GM12875 (cell line): ENCODE results near the gene SLC39A7.

ENCODE experiments used
- H3K4me3 ChIP-seq: one replicate; pipeline ENCODE4 v1.5.1; 2011; ENCODE audit warnings: low read depth, low read length, control low read depth
- TF ChIP-seq, protein P1 (sequence below): IDR thresholded peaks from 2 replicates; pipeline ENCODE4 v1.5.1; 2011; ENCODE audit warnings: low read depth, mild to moderate bottlenecking, control low read depth, inconsistent platforms, low read length, moderate library complexity, borderline replicate concordance; ENCODE audit not compliant: insufficient read depth

SLC39A7 gene

DNA sequence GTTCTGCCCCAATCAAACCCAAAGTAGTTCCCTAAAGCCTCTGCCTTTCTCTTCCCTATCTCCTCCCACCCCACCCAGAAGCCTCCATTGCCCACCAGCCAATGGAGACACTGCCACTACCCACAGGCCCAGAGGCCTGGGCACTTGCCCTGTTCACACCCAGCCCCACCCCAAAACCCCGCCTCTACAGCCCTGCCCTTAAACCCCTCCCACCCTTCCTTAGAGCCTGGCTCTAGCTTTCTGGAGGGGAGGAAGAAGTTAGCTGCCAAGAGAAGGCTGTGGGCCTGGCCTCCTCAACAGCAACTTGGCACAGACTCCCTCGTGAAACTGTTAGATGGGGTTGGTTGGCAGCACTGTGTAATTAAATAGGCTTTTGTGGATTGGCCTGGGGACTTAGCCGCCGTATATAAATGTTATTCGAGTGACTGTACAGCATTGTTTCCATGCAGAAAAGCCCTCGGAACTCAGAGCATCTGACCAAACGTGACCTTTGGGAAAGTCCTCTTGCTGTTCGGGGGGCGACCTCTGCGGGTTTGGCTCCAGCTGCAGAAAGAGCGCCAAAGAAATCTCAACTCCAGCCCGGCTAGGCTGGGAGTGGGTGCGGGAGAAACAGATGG lies 39.8 kb upstream of the SLC39A7 start:
- no peak overlapping the region for H3K4me3 ChIP-seq

DNA sequence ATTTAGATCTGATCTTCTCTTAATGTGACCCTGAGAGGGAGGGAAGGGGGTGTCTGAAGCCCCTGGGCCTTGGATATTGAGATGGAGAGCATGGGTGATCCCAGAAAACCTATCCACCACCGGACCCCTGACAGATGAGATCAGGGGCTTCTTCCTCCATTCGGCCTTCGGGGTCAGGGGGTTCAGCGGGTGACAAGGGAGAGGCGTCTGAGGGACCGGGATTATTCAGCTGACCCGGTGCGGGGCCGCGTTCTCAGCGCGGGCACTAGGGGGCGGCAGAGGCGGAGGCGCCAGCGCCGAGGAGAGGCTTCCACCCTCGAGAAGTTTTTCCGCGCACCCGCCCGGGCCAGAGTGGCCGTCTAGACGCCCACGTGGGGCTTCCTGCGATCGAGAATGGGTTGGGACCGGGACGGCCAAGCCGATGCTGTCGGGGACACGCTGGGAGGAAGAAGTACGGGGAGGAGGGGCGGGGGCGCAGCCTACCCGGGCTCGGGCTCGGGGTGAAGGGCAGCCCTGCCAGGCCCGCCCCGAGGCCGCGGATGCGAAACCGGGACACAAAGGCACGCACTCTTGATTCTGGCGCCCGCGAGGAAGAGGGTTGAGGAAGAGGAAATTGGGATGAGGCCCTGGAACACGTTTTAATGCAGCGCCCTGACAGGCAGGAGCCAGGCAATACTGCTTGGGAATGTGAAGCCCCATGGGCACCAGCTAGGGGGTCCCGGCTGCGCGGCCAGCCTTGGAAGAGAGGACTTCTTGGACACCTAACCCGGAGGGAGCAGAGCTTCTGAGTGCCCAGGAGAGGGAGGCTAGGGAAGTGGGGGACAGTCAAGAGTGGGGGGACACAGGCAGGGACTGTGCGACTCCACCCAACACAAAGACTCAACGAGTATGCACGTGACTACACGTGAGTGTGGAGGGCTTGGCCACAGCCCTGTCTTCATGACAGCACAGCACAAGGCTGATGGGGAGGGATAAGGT lies 39.0 kb upstream of the SLC39A7 start:
- H3K4me3 ChIP-seq: peak overlapping the region; percentile 45
- TF ChIP-seq, protein P1, sequence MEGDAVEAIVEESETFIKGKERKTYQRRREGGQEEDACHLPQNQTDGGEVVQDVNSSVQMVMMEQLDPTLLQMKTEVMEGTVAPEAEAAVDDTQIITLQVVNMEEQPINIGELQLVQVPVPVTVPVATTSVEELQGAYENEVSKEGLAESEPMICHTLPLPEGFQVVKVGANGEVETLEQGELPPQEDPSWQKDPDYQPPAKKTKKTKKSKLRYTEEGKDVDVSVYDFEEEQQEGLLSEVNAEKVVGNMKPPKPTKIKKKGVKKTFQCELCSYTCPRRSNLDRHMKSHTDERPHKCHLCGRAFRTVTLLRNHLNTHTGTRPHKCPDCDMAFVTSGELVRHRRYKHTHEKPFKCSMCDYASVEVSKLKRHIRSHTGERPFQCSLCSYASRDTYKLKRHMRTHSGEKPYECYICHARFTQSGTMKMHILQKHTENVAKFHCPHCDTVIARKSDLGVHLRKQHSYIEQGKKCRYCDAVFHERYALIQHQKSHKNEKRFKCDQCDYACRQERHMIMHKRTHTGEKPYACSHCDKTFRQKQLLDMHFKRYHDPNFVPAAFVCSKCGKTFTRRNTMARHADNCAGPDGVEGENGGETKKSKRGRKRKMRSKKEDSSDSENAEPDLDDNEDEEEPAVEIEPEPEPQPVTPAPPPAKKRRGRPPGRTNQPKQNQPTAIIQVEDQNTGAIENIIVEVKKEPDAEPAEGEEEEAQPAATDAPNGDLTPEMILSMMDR: peak; percentile 94

More for the DNA sequence above, 39.8 kb upstream of the SLC39A7 start:
- TF ChIP-seq, protein P1: no peak

DNA sequence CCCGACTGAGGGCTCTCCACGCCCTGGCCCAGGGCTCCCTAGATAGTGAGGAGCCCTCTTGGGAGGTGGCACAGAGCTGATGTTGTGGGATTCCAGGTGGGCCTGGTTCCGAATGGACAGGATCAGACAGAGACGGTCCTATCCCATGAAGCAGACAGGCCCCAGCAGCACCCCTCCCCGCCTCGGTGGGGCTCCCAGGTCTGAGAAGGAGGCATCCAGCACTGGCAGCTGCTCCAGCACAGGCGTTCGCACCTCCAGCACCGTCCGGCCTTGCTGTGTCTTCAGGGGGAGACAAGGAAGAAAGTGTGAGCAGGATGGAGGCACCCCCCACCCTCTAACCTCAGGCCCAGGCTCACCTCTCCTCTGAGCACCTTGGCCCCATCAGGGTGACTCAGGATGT lies 37.1 kb upstream of the SLC39A7 start:
- TF ChIP-seq, protein P1: no peak
- no peak overlapping the region for H3K4me3 ChIP-seq

DNA sequence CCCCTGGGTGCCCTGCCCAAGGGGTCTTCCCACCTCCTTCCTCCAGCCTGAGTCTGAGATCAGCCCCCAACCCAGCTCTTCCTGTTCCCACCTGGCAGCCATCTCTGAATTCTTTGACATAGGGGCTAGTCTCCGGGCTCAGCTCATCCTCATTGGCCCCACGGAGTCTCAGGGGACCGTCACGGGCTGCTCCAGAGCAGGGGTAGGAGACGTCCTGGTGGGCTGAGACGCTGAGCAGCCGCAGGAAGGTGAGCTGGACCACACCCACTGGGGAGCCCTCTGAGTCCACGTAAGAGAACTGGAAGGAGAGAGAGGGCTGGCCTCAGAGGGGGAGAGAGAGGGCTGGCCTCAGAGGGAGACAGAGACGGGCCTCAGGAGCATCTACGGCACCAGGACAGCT lies 36.5 kb upstream of the SLC39A7 start:
- H3K4me3 ChIP-seq: no peak overlapping the region
- TF ChIP-seq, protein P1: no peak

DNA sequence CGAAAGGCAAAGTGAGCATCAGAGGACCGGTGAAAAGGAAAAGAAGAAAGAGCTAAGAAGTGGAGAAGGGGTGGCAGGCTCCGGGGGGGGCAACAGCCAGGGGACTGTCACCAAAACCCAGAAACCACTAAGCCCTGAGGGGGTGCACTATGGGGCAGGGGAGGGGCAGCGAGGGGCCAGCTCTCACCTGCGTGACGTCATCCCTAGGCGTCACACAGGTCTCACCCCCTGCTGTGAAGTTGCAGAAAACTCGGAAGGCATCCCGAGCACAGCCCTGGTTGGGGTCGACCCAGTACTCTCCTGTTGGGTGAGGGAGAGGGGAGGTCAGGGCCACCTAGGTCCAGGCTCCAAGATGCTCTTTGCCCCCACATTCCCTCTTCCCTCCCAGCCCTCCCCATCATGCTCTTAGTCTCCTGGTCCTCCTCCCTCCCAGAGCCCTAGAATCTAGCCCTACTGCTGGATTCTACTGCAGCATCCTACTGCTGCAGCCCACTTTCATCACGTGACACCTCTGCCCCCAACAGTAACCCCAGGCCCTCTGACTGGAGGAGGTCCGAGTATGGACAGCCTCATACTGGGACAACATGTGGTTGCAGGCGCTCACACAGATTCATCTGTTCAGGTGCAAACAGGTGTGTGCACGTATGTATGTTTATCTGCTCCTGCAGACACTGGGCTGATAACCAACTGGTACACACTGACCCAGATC lies 35.8 kb upstream of the SLC39A7 start:
- H3K4me3 ChIP-seq: no peak overlapping the region
- TF ChIP-seq, protein P1: no peak

DNA sequence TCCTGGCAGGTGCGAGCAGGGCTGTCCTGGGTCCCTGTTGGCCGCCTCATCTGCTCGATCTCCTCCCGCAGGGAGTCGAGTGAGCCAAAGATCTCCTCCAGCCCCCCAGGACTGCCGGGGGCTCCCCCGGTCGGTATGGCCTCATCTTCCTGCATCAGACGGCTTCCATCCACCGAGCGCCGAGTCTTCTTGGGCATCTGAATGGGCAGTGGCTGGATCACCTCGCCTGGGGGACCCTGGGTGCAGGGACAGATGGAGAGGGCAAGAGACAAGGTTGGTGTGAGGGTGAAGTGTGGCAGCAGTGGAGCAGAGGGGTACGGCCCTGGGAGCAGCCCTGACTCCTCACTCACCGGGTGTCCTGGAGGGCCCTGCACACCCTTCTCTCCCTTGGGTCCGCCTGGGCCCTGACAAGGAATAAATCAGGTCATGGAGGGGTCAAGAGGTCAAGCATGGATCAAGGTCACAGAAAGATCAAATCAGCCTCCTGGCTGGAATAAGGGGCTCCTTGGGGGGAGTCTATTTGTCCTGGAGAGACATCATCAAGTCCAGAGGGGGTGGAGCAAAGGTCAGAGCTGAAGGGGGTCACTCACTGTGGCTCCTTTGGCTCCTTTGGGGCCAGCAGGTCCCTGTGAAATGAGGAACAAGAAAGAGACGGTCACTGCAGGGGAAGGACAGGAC lies 34.9 kb upstream of the SLC39A7 start:
- TF ChIP-seq, protein P1: no peak
- H3K4me3 ChIP-seq: no peak overlapping the region
